ENCODE data around the gene FKBP1B.
A peak's percentile ranks its signal among the peaks of the same experiment; 100 is the strongest.
"Not testable (repeated sequence)": the region's sequence is repeated elsewhere in the genome, so short reads cannot be mapped to it uniquely, and the experiment has no call there.

FKBP1B gene

GRCh38 chr2:24022975-24023575, 26.5 kb upstream of the FKBP1B start:
- no peak for DNase-seq (ENCODE audit: low read depth)

- no peak for DNase-seq (ENCODE audit: low read depth)
These were observed 25.5 kb upstream of the FKBP1B start for GRCh38 chr2:24024018-24024417.

- no peak for DNase-seq (ENCODE audit: low read depth)
These were observed 24.4 kb upstream of the FKBP1B start for GRCh38 chr2:24024996-24025663.

GRCh38 chr2:24026233-24026632, 23.3 kb upstream of the FKBP1B start:
- DNase-seq (ENCODE audit: low read depth) = no peak

GRCh38 chr2:24038786-24039499, 10.6 kb upstream of the FKBP1B start:
- no peak for DNase-seq (ENCODE audit: low read depth)

GRCh38 chr2:24040511-24040910, 9.0 kb upstream of the FKBP1B start:
- no peak for DNase-seq (ENCODE audit: low read depth)

- not testable (repeated sequence) for DNase-seq (ENCODE audit: low read depth)
These were observed 6.4 kb upstream of the FKBP1B start for GRCh38 chr2:24043133-24043532.

GRCh38 chr2:24045511-24046508, 3.7 kb upstream of the FKBP1B start:
- DNase-seq (ENCODE audit: low read depth) = no peak

GRCh38 chr2:24046599-24046929, 3.0 kb upstream of the FKBP1B start:
- no peak for DNase-seq (ENCODE audit: low read depth)

GRCh38 chr2:24046930-24047702, 2.4 kb upstream of the FKBP1B start, which contains the start of gene WDCP:
Gene WDCP, minus strand, starts transcription at chr2:24047391. Its CDS starts 7,897 bp downstream, at chr2:24039494.
- peak; percentile 89 for DNase-seq (ENCODE audit: low read depth)

- no peak for DNase-seq (ENCODE audit: low read depth)
These were observed 1.9 kb upstream of the FKBP1B start for GRCh38 chr2:24047703-24048033.

GRCh38 chr2:24048769-24049484, 614 bp upstream of the FKBP1B start:
- no peak for DNase-seq (ENCODE audit: low read depth)

GRCh38 chr2:24050041-24050979, 769 bp downstream of the FKBP1B start:
- no peak for DNase-seq (ENCODE audit: low read depth)

GRCh38 chr2:24051833-24052232, 2.3 kb downstream of the FKBP1B start:
- no peak for DNase-seq (ENCODE audit: low read depth)

- DNase-seq (ENCODE audit: low read depth) = no peak
These were observed 3.4 kb downstream of the FKBP1B start for GRCh38 chr2:24052951-24053350.

GRCh38 chr2:24054366-24055010, 4.9 kb downstream of the FKBP1B start:
- no peak for DNase-seq (ENCODE audit: low read depth)

- DNase-seq (ENCODE audit: low read depth) = no peak
These were observed 6.2 kb downstream of the FKBP1B start for GRCh38 chr2:24055750-24056149.

- DNase-seq (ENCODE audit: low read depth) = no peak
These were observed 9.2 kb downstream of the FKBP1B start for GRCh38 chr2:24058564-24059271.

- DNase-seq (ENCODE audit: low read depth) = no peak
These were observed 15.8 kb downstream of the FKBP1B start for GRCh38 chr2:24065341-24065740.

Measured in activated gamma-delta T cell treated with anti-CD3 and anti-CD28 coated beads, Interleukin-2, amount 50 U/mL, for 16 hours (primary cell).